Ishikawa (cell line): ENCODE data around the gene ATP11A.

ENCODE experiments used
- CEBPB ChIP-seq: IDR thresholded peaks from 2 replicates; pipeline ENCODE4 v1.6.1; 2012
- CREB1 ChIP-seq: IDR thresholded peaks from 2 replicates; pipeline ENCODE4 v1.6.1; 2012; ENCODE audit warnings: low read depth
- EGR1 ChIP-seq: IDR thresholded peaks from 2 replicates; pipeline ENCODE4 v1.6.1; 2012
- EP300 ChIP-seq: IDR thresholded peaks from 2 replicates; pipeline ENCODE4 v1.6.1; 2012; ENCODE audit warnings: borderline replicate concordance
- FOXM1 ChIP-seq: IDR thresholded peaks from 2 replicates; pipeline ENCODE4 v1.6.1; 2012; ENCODE audit warnings: low read depth, borderline replicate concordance
- MAX ChIP-seq: IDR thresholded peaks from 2 replicates; pipeline ENCODE4 v1.6.1; 2012
- NFIC ChIP-seq: IDR thresholded peaks from 2 replicates; pipeline ENCODE4 v1.6.1; 2012
- RAD21 ChIP-seq: IDR thresholded peaks from 2 replicates; pipeline ENCODE4 v1.6.1; 2012; ENCODE audit warnings: low read depth
- REST ChIP-seq: IDR thresholded peaks from 2 replicates; pipeline ENCODE4 v1.6.1; 2012; ENCODE audit warnings: low read depth, mild to moderate bottlenecking
- TAF1 ChIP-seq: IDR thresholded peaks from 2 replicates; pipeline ENCODE4 v1.6.1; 2012; ENCODE audit warnings: low read depth, mild to moderate bottlenecking
- TCF12 ChIP-seq: IDR thresholded peaks from 2 replicates; pipeline ENCODE4 v1.6.1; 2012; ENCODE audit warnings: low read depth
- TEAD4 ChIP-seq: IDR thresholded peaks from 2 replicates; pipeline ENCODE4 v1.6.1; 2012
- USF1 ChIP-seq: IDR thresholded peaks from 2 replicates; pipeline ENCODE4 v1.6.1; 2012
- YY1 ChIP-seq: IDR thresholded peaks from 2 replicates; pipeline ENCODE4 v1.6.1; 2012; ENCODE audit warnings: low read depth
- ZBTB7A ChIP-seq: IDR thresholded peaks from 2 replicates; pipeline ENCODE4 v1.6.1; 2012; ENCODE audit warnings: low read depth

The ATP11A gene

GRCh38 chr13:112905619-112905989, 215.8 kb downstream of the ATP11A start:
- TF ChIP-seq EGR1 = no peak
- TF ChIP-seq TEAD4 = no peak
- no peak for TF ChIP-seq TCF12
- TF ChIP-seq NFIC = no peak
- TF ChIP-seq CEBPB = no peak
- TF ChIP-seq MAX = no peak
- TF ChIP-seq FOXM1 = no peak
- TF ChIP-seq EP300 = no peak
- no peak for TF ChIP-seq ZBTB7A
- TF ChIP-seq YY1 = no peak
- no peak for TF ChIP-seq TAF1
- no peak for TF ChIP-seq REST
- TF ChIP-seq USF1 = no peak
- TF ChIP-seq RAD21 = no peak
- no peak for TF ChIP-seq CREB1

GRCh38 chr13:112905990-112906641, 216.3 kb downstream of the ATP11A start:
- TF ChIP-seq CREB1 (no peak), CEBPB (no peak), USF1 (no peak), NFIC (0 out of 2 replicates have a peak, but pooled peaks have one; percentile 17), RAD21 (no peak), TAF1 (no peak), TCF12 (peak; percentile 63), ZBTB7A (no peak), FOXM1 (no peak), YY1 (no peak), TEAD4 (no peak), EGR1 (no peak), REST (no peak), EP300 (no peak), MAX (0 out of 2 replicates have a peak, but pooled peaks have one; percentile 40)

- TF ChIP-seq CEBPB (no peak), ZBTB7A (no peak), TCF12 (no peak), RAD21 (no peak), YY1 (no peak), MAX (no peak)
These were observed 217.4 kb downstream of the ATP11A start for GRCh38 chr13:112907286-112907685.

GRCh38 chr13:112907871-112908331, 218.1 kb downstream of the ATP11A start:
- TF ChIP-seq NFIC (no peak), YY1 (no peak), EP300 (no peak), REST (no peak), MAX (no peak), TEAD4 (no peak), USF1 (no peak), CREB1 (no peak), ZBTB7A (no peak), TCF12 (no peak), TAF1 (no peak), FOXM1 (no peak), EGR1 (no peak), CEBPB (no peak), RAD21 (no peak)
